HL-60 (cell line): Measurements from ENCODE around the gene ATP5PF.

Source experiments
- TF ChIP-seq, protein P1 (sequence below): IDR thresholded peaks from 2 replicates; pipeline ENCODE4 v1.6.1; 2012; ENCODE audit warnings: low read depth; ENCODE audit not compliant: insufficient replicate concordance
- TF ChIP-seq, protein P2 (sequence below): IDR thresholded peaks from one replicate; pipeline ENCODE4 v1.5.1; 2011; ENCODE audit warnings: low read length, control low read depth, inconsistent platforms; ENCODE audit not compliant: insufficient read depth

DNA sequence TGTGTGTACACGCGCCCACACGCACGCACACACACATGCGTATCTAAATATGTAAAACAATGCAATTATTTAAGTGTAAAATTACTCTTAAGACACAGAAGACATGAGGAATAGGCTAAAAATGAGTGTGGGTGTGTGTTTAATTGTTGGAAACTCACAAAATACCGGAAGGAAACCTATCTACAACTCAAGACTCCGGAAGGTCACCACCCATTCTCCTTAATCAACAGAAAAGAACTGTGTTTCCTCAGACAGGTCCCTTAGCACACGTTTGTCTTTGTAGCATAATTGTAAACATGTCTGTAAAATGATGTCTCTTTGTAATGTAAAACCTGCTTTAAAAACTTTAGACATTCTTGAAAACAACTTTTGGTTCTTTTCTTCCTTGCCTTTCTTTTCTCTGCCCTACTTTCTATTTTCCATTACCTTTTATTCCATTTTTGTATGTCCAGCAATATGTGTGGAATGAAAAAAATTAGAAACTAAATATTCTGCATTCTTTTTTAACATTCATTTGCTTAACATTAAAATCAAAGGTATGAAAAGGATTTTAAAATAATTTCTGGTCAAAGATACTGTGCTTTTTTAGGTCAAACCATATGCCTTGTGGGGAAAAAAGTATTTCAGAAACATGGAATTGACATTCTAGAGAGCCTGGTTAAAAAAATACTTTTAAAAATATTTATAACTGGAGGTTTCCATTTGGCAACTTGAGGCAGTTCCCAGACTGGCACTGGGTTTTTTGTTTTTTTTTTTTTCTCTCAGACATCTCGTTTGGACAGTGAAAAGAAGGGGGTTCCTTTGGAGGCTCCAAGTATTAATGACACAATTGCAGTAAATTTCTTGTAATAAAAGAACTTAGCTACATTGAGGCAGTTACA, 46.2 kb downstream of the ATP5PF start:
- TF ChIP-seq, protein P1, sequence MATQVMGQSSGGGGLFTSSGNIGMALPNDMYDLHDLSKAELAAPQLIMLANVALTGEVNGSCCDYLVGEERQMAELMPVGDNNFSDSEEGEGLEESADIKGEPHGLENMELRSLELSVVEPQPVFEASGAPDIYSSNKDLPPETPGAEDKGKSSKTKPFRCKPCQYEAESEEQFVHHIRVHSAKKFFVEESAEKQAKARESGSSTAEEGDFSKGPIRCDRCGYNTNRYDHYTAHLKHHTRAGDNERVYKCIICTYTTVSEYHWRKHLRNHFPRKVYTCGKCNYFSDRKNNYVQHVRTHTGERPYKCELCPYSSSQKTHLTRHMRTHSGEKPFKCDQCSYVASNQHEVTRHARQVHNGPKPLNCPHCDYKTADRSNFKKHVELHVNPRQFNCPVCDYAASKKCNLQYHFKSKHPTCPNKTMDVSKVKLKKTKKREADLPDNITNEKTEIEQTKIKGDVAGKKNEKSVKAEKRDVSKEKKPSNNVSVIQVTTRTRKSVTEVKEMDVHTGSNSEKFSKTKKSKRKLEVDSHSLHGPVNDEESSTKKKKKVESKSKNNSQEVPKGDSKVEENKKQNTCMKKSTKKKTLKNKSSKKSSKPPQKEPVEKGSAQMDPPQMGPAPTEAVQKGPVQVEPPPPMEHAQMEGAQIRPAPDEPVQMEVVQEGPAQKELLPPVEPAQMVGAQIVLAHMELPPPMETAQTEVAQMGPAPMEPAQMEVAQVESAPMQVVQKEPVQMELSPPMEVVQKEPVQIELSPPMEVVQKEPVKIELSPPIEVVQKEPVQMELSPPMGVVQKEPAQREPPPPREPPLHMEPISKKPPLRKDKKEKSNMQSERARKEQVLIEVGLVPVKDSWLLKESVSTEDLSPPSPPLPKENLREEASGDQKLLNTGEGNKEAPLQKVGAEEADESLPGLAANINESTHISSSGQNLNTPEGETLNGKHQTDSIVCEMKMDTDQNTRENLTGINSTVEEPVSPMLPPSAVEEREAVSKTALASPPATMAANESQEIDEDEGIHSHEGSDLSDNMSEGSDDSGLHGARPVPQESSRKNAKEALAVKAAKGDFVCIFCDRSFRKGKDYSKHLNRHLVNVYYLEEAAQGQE = no peak
- TF ChIP-seq, protein P2, sequence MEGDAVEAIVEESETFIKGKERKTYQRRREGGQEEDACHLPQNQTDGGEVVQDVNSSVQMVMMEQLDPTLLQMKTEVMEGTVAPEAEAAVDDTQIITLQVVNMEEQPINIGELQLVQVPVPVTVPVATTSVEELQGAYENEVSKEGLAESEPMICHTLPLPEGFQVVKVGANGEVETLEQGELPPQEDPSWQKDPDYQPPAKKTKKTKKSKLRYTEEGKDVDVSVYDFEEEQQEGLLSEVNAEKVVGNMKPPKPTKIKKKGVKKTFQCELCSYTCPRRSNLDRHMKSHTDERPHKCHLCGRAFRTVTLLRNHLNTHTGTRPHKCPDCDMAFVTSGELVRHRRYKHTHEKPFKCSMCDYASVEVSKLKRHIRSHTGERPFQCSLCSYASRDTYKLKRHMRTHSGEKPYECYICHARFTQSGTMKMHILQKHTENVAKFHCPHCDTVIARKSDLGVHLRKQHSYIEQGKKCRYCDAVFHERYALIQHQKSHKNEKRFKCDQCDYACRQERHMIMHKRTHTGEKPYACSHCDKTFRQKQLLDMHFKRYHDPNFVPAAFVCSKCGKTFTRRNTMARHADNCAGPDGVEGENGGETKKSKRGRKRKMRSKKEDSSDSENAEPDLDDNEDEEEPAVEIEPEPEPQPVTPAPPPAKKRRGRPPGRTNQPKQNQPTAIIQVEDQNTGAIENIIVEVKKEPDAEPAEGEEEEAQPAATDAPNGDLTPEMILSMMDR = no peak
